ENCODE data around the gene KAT8.

Gene KAT8

DNA sequence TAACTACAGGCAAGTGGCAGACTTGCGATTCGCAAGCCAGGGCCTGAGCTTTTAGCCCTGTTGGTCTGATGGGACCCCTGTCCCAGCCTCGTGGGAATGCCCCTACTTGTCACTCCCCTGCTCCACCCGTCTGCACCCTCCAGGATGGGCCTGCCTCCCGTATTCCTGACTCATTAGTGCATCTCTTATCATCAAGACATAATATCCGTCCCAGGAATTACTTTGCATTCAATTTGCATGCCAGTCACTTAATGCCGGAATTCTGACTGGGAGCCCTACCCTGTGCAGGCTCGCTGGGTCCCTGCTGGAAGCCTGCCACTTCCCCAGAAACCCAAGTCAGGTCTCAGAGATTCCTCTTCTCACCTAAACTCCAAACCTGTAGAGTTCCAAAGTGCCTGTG lies 32.1 kb upstream of the KAT8 start:
- Histone ChIP-seq H3K27me3 (replicated peaks; ENCODE audit: insufficient read depth, low read length) (no peaks in the 10 kb centered on the region), H3K9me2 (replicated peaks; ENCODE audit: insufficient read depth, low read length) (no peaks in the 10 kb centered on the region), H3K9ac (ENCODE audit: low read length) (no peak overlapping the region), H3K4me1 (ENCODE audit: low read length) (no peaks in the 10 kb centered on the region), H3K27ac (ENCODE audit: low read length) (no peak overlapping the region), H3F3A (ENCODE audit: insufficient read depth, low read length) (0 out of 2 replicates have a peak, but pooled peaks cover 4% of the 10 kb centered on the region), H3K4me2 (ENCODE audit: low read depth, low read length) (no peak overlapping the region), H3K79me2 (ENCODE audit: low read length) (no peaks in the 10 kb centered on the region), H3K4me3 (ENCODE audit: low read length) (no peak overlapping the region), H3K36me3 (replicated peaks; ENCODE audit: insufficient read depth, low read length) (no peaks in the 10 kb centered on the region), H2AFZ (ENCODE audit: low read length) (no peak overlapping the region), H4K20me1 (ENCODE audit: insufficient read depth, low read length) (no peaks in the 10 kb centered on the region), H3K9me3 (replicated peaks; ENCODE audit: insufficient read depth, low read length) (no peaks in the 10 kb centered on the region)
- no peak for DNase-seq
- TF ChIP-seq EZH2 (optimal IDR thresholded peaks at IDR 0.05; ENCODE audit: low read depth, low read length) (no peak), EZH2phosphoT487 (IDR thresholded peaks at IDR 0.05; ENCODE audit: low read length) (no peak)
- TF ChIP-seq, protein P1, sequence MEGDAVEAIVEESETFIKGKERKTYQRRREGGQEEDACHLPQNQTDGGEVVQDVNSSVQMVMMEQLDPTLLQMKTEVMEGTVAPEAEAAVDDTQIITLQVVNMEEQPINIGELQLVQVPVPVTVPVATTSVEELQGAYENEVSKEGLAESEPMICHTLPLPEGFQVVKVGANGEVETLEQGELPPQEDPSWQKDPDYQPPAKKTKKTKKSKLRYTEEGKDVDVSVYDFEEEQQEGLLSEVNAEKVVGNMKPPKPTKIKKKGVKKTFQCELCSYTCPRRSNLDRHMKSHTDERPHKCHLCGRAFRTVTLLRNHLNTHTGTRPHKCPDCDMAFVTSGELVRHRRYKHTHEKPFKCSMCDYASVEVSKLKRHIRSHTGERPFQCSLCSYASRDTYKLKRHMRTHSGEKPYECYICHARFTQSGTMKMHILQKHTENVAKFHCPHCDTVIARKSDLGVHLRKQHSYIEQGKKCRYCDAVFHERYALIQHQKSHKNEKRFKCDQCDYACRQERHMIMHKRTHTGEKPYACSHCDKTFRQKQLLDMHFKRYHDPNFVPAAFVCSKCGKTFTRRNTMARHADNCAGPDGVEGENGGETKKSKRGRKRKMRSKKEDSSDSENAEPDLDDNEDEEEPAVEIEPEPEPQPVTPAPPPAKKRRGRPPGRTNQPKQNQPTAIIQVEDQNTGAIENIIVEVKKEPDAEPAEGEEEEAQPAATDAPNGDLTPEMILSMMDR (IDR thresholded peaks at IDR 0.05; ENCODE audit: low read length) = no peak

DNA sequence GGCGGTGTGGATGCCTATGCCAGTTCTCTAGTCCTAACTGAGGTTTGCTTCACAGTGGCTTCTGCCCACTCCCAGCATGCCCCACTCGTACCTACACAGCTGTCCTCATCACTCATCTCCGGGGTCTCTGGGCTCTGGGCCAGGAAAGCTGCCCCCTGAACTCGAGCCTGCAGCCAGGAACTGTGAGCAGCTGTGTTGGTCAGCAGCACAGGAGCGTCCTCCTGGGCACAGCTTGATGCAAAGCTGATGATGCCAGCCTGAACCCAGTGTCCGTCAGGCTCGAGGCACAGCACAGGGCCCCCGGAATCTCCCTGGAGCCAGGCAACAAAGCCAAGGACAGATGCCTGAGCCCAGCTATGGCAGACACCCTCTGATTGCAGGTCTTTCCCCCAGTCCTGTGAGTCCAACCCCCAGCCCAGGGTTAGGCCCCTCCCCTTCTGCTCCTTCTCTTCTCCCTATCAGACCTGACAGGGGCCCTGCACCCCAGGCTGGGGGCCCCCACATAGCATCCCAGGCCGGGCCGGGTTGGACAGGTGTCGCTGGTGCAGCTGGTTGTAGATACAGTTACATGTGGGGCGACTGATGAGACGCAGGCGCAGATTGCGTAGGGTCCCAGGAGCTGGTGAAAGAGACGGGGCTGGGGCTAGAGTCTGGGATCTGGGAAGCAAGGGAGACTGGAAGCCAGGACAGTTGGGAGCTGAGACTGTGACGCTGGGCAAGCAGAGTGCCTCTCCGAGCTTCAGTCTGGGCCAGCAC lies 31.4 kb upstream of the KAT8 start:
- H3F3A ChIP-seq (ENCODE audit: insufficient read depth, low read length) = 0 out of 2 replicates have a peak, but pooled peaks cover 4% of the 10 kb centered on the region
- peaks cover 2% of the 10 kb centered on the region; the same call in 1 of the 2 replicates for H3K79me2 ChIP-seq (ENCODE audit: low read length)
- H3K4me2 ChIP-seq (ENCODE audit: low read depth, low read length) = no peak overlapping the region
- no peak overlapping the region for H3K9ac ChIP-seq (ENCODE audit: low read length)
- no peaks in the 10 kb centered on the region for H4K20me1 ChIP-seq (ENCODE audit: insufficient read depth, low read length)
- no peak overlapping the region for H3K27ac ChIP-seq (ENCODE audit: low read length)
- no peaks in the 10 kb centered on the region for H3K9me2 ChIP-seq (replicated peaks; ENCODE audit: insufficient read depth, low read length)
- no peak overlapping the region for H3K4me3 ChIP-seq (ENCODE audit: low read length)
- no peaks in the 10 kb centered on the region for H3K9me3 ChIP-seq (replicated peaks; ENCODE audit: insufficient read depth, low read length)
- TF ChIP-seq, protein P1 (IDR thresholded peaks at IDR 0.05; ENCODE audit: low read length) = no peak
- TF ChIP-seq EZH2 (optimal IDR thresholded peaks at IDR 0.05; ENCODE audit: low read depth, low read length) (no peak), EZH2phosphoT487 (IDR thresholded peaks at IDR 0.05; ENCODE audit: low read length) (no peak)
- DNase-seq = no peak
- H2AFZ ChIP-seq (ENCODE audit: low read length) = no peak overlapping the region
- H3K4me1 ChIP-seq (ENCODE audit: low read length) = no peaks in the 10 kb centered on the region
- no peaks in the 10 kb centered on the region for H3K36me3 ChIP-seq (replicated peaks; ENCODE audit: insufficient read depth, low read length)
- H3K27me3 ChIP-seq (replicated peaks; ENCODE audit: insufficient read depth, low read length) = no peaks in the 10 kb centered on the region

DNA sequence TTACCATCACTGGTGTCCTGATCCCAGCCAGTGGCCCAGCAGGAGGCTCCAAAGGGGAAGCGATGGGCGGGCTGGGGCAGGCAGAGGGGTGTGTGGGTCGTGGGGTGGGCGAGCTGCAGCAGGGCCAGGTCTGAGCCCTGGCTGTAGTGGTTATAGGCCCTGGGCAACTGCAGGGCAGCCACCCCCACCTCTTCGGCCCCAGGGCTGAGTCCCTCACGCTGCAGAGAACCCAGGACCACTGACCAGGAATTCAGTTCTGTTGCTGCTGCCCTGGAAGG lies 30.9 kb upstream of the KAT8 start:
- no peaks in the 10 kb centered on the region for H3K4me1 ChIP-seq (ENCODE audit: low read length)
- DNase-seq = no peak
- no peaks in the 10 kb centered on the region for H3K9me2 ChIP-seq (replicated peaks; ENCODE audit: insufficient read depth, low read length)
- H3K9ac ChIP-seq (ENCODE audit: low read length) = no peak overlapping the region
- no peaks in the 10 kb centered on the region for H3K9me3 ChIP-seq (replicated peaks; ENCODE audit: insufficient read depth, low read length)
- H3K79me2 ChIP-seq (ENCODE audit: low read length) = peaks cover 2% of the 10 kb centered on the region; the same call in 1 of the 2 replicates
- no peak overlapping the region for H3K4me2 ChIP-seq (ENCODE audit: low read depth, low read length)
- no peaks in the 10 kb centered on the region for H3K36me3 ChIP-seq (replicated peaks; ENCODE audit: insufficient read depth, low read length)
- 0 out of 2 replicates have a peak, but pooled peaks cover 4% of the 10 kb centered on the region for H3F3A ChIP-seq (ENCODE audit: insufficient read depth, low read length)
- H4K20me1 ChIP-seq (ENCODE audit: insufficient read depth, low read length) = no peaks in the 10 kb centered on the region
- H2AFZ ChIP-seq (ENCODE audit: low read length) = no peak overlapping the region
- TF ChIP-seq, protein P1 (IDR thresholded peaks at IDR 0.05; ENCODE audit: low read length) = no peak
- TF ChIP-seq EZH2 (optimal IDR thresholded peaks at IDR 0.05; ENCODE audit: low read depth, low read length) = no peak
- no peak for TF ChIP-seq EZH2phosphoT487 (IDR thresholded peaks at IDR 0.05; ENCODE audit: low read length)
- H3K27ac ChIP-seq (ENCODE audit: low read length) = no peak overlapping the region
- H3K4me3 ChIP-seq (ENCODE audit: low read length) = no peak overlapping the region
- no peaks in the 10 kb centered on the region for H3K27me3 ChIP-seq (replicated peaks; ENCODE audit: insufficient read depth, low read length)
